OCI-LY3 (cell line): Measurements from ENCODE around the gene PDE12.

Experiments
- CTCF ChIP-seq: fragments of 200-600, 300-600 bp; sonication (generic); IDR thresholded peaks from 2 replicates; pipeline ENCODE4 v1.5.1; 2014; ENCODE audit warnings: antibody characterized with exemption, low read length, low read depth
- EZH2phosphoT487 ChIP-seq: fragments of 200-600 bp; shearing (Covaris generic); IDR thresholded peaks from 2 replicates; pipeline ENCODE4 v1.6.1; 2018; ENCODE audit warnings: antibody characterized with exemption, mixed run types, low read depth

GRCh38 chr3:57577801-57578200 lies 21.7 kb downstream of the PDE12 start:
- TF ChIP-seq CTCF, result no peak
- no peak for TF ChIP-seq EZH2phosphoT487
